HEK293 (cell line): ENCODE data around the gene JAM3.

Source experiments
- CTCF ChIA-PET: fragments of 350-600 bp; formaldehyde crosslinking; extraction: SDS; loops from one replicate; lab custom pipeline; 2021; ENCODE audit warnings: antibody characterized with exemption; lab: Yijun Ruan, JAX
- POLR2A ChIA-PET: fragments of 300-600 bp; formaldehyde crosslinking; extraction: SDS; loops from one replicate; lab custom pipeline; 2020; ENCODE audit warnings: antibody characterized with exemption, inconsistent platforms; lab: Yijun Ruan, JAX
- H3K27ac ChIP-seq: fragments of 200-500 bp; sonication (Bioruptor generic); 2 replicates; pipeline ENCODE4 v1.5.1; 2014; ENCODE audit warnings: low read depth, low read length, control low read depth, inconsistent platforms; ENCODE audit errors: extremely low read depth
- H3K36me3 ChIP-seq, 2 experiments: fragments of 200-500 bp in 1 of 2; sonication (Bioruptor generic) in 1 of 2; 1 replicate in 1 of 2; 2 replicates in 1 of 2; pipeline ENCODE4 v1.5.1; 2014 to 2017; ENCODE audit warnings: inconsistent platforms in 2 of 2, low read length in 2 of 2; ENCODE audit not compliant: control insufficient read depth in 2 of 2, insufficient read depth in 1 of 2
- H3K4me1 ChIP-seq: fragments of 200-500 bp; sonication (Bioruptor generic); 2 replicates; pipeline ENCODE4 v1.5.1; 2014; ENCODE audit warnings: mild to moderate bottlenecking, low read length, inconsistent platforms; ENCODE audit not compliant: control insufficient read depth, insufficient read depth
- H3K4me3 ChIP-seq: 2 replicates; pipeline ENCODE4 v1.5.1; 2011; ENCODE audit warnings: low read depth, mild to moderate bottlenecking, control low read depth, low read length, moderate library complexity
- H3K9me3 ChIP-seq: fragments of 200-500 bp; sonication (Bioruptor generic); 2 replicates; pipeline ENCODE4 v1.5.1; 2014; ENCODE audit warnings: low read depth, low read length, inconsistent platforms; ENCODE audit not compliant: control insufficient read depth, insufficient read depth
- RBAK ChIP-seq: fragments of 450-650 bp; formaldehyde crosslinking; IDR thresholded peaks from 2 replicates; pipeline ENCODE4 v1.5.1; 2016; ENCODE audit warnings: missing biosample characterization, missing genetic modification characterization
- SCRT1 ChIP-seq: fragments of 450-650 bp; formaldehyde crosslinking; IDR thresholded peaks from 2 replicates; pipeline ENCODE4 v1.5.1; 2016; ENCODE audit warnings: missing biosample characterization, missing genetic modification characterization, borderline replicate concordance
- SP3 ChIP-seq: fragments of 450-650 bp; formaldehyde crosslinking; IDR thresholded peaks from 2 replicates; pipeline ENCODE4 v1.5.1; 2016; ENCODE audit warnings: missing biosample characterization, missing genetic modification characterization
- ZEB2 ChIP-seq: fragments of 450-650 bp; formaldehyde crosslinking; IDR thresholded peaks from 2 replicates; pipeline ENCODE4 v1.5.1; 2016; ENCODE audit warnings: missing biosample characterization, missing genetic modification characterization
- ZFHX2 ChIP-seq: fragments of 450-650 bp; formaldehyde crosslinking; conservative IDR thresholded peaks from 2 replicates; pipeline ENCODE4 v1.5.1; 2016; ENCODE audit warnings: missing biosample characterization, missing genetic modification characterization
- ZNF133 ChIP-seq: fragments of 450-650 bp; formaldehyde crosslinking; IDR thresholded peaks from 2 replicates; pipeline ENCODE4 v1.5.1; 2016; ENCODE audit warnings: missing biosample characterization, missing genetic modification characterization
- ZNF146 ChIP-seq: fragments of 450-650 bp; formaldehyde crosslinking; IDR thresholded peaks from 2 replicates; pipeline ENCODE4 v1.5.1; 2016; ENCODE audit warnings: missing biosample characterization, missing genetic modification characterization
- ZNF426 ChIP-seq: fragments of 450-650 bp; formaldehyde crosslinking; IDR thresholded peaks from 2 replicates; pipeline ENCODE4 v1.5.1; 2017; ENCODE audit warnings: missing biosample characterization, missing genetic modification characterization, mild to moderate bottlenecking, inconsistent platforms, moderate library complexity
- ZNF48 ChIP-seq: fragments of 450-650 bp; formaldehyde crosslinking; IDR thresholded peaks from 2 replicates; pipeline ENCODE4 v1.5.1; 2016; ENCODE audit warnings: missing biosample characterization, missing genetic modification characterization
- ZNF600 ChIP-seq: fragments of 450-650 bp; formaldehyde crosslinking; IDR thresholded peaks from 2 replicates; pipeline ENCODE4 v1.5.1; 2016; ENCODE audit warnings: missing biosample characterization, missing genetic modification characterization
- ZNF623 ChIP-seq: fragments of 450-650 bp; formaldehyde crosslinking; IDR thresholded peaks from 2 replicates; pipeline ENCODE4 v1.5.1; 2016; ENCODE audit warnings: missing biosample characterization, missing genetic modification characterization
- ZNF664 ChIP-seq: fragments of 450-650 bp; formaldehyde crosslinking; IDR thresholded peaks from 2 replicates; pipeline ENCODE4 v1.5.1; 2016; ENCODE audit warnings: missing biosample characterization, missing genetic modification characterization
- ZNF776 ChIP-seq: fragments of 450-650 bp; formaldehyde crosslinking; IDR thresholded peaks from 2 replicates; pipeline ENCODE4 v1.5.0; 2017; ENCODE audit warnings: missing biosample characterization, missing genetic modification characterization, borderline replicate concordance
- TF ChIP-seq, protein P1 (sequence below): fragments of 450-650 bp; formaldehyde crosslinking; IDR thresholded peaks from 2 replicates; pipeline ENCODE4 v1.5.1; 2016; ENCODE audit warnings: missing biosample characterization, missing genetic modification characterization, borderline replicate concordance
- TF ChIP-seq, protein P2 (sequence below): fragments of 450-650 bp; formaldehyde crosslinking; IDR thresholded peaks from 2 replicates; pipeline ENCODE4 v1.5.1; 2016; ENCODE audit warnings: missing biosample characterization, missing genetic modification characterization
- TF ChIP-seq, protein P3 (sequence below): fragments of 450-650 bp; formaldehyde crosslinking; IDR thresholded peaks from 2 replicates; pipeline ENCODE4 v1.5.1; 2017; ENCODE audit warnings: missing biosample characterization, missing genetic modification characterization
- TF ChIP-seq, protein P4 (sequence below): fragments of 450-650 bp; formaldehyde crosslinking; IDR thresholded peaks from 2 replicates; pipeline ENCODE4 v1.5.1; 2017; ENCODE audit warnings: missing biosample characterization, missing genetic modification characterization

The JAM3 gene

DNA sequence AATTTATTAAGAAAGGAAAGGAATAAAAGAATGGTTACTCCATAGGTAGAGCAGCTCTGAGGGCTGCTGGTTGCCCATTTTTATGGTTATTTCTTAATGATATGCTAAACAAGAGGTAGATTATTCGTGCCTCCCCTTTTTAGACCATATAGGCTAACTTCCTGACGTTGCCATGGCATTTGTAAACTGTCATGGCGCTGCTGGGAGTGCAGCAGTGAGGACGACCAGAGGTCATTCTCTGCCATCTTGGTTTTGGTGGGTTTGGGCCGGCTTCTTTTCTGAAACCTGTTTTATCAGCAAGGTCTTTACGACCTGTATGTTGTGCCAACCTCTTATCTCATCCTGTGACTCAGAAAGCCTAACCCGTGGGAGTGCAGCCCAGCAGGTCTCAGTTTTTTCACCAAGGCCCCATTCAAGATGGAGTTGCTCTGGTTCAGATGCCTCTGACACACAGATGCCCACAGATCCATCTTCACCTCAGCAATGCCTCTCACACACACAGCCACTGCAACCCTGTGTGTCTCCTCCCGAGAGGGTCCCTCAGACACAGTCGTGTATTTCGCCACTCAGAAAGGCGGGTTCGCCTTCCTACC, 16.4 kb upstream of the JAM3 start:
- H3K4me1 ChIP-seq, result no peaks in the 10 kb centered on the region
- H3K9me3 ChIP-seq, result no peaks in the 10 kb centered on the region
- ChIA-PET CTCF (interaction anchor here (3.1 kb wide), 2 partner anchors 9 to 87 kb away, joined by 39 to 44 read pairs; no protein-coding TSS in a partner anchor), POLR2A (no interaction called here)
- no peak overlapping the region for H3K27ac ChIP-seq
- H3K36me3 ChIP-seq, result no peaks in the 10 kb centered on the region
- peak; percentile 61 for TF ChIP-seq ZFHX2
- no peak for TF ChIP-seq ZNF426
- H3K4me3 ChIP-seq, result no peak overlapping the region

DNA sequence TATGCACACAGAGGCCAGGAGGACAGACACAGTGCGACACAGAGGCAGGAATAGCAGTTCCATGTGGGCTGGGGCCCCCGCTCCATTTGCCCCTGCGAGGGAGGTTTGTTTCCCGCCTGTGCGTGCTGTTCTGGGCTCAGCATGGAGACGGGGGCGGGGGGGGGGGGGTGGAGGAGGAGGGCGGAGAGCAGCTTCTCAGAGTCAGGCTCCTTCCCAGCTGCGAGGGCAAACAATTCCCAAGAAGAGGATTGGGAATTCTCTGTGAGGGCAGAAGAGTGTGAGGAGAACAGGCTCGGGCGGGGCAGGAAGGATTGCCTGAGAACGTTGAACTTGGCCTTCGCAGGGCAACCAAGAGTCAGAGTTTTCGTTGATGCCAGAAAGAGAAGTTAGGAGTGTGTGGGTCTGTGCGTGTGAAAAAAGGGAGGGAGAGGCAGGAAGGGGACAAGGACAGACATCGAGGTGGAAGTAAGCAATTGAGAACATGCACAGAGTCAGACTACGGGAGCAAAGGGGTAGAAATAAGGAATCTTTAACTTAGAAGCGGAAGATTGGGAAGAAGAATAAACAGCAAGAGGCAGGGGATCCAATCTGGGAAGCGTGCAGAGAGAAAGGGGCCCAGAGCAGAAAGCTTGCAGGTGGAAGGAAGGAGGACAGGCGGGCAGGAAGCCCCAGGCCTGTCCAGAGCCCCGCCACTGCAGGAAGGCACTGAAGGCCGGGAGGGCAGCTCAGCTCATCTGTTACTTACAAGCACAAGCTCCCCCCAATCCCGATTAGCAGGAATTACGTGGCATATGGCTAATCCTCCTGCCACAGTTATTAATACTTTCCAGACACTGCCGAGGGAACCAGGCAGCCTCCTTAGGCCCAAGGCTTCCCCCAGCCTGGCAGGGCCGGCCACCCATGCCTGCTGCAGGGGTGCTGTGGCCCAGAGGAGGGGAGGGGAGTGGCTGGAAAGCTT, 15.6 kb upstream of the JAM3 start:
- ChIA-PET CTCF (interaction anchor here (0.5 to 2.1 kb wide), 5 partner anchors 16 to 111 kb away, joined by 3 to 6 read pairs (median 3); no protein-coding TSS in a partner anchor), POLR2A (no interaction called here)
- Histone ChIP-seq H3K27ac (no peak overlapping the region), H3K36me3 (no peaks in the 10 kb centered on the region), H3K9me3 (no peaks in the 10 kb centered on the region), H3K4me1 (no peaks in the 10 kb centered on the region), H3K4me3 (no peak overlapping the region)
- TF ChIP-seq ZNF146 (no peak), ZFHX2 (peak; percentile 20; the same call in 1 of the 2 replicates), ZEB2 (tag by site-specific recombination) (no peak)
- TF ChIP-seq, protein P1, sequence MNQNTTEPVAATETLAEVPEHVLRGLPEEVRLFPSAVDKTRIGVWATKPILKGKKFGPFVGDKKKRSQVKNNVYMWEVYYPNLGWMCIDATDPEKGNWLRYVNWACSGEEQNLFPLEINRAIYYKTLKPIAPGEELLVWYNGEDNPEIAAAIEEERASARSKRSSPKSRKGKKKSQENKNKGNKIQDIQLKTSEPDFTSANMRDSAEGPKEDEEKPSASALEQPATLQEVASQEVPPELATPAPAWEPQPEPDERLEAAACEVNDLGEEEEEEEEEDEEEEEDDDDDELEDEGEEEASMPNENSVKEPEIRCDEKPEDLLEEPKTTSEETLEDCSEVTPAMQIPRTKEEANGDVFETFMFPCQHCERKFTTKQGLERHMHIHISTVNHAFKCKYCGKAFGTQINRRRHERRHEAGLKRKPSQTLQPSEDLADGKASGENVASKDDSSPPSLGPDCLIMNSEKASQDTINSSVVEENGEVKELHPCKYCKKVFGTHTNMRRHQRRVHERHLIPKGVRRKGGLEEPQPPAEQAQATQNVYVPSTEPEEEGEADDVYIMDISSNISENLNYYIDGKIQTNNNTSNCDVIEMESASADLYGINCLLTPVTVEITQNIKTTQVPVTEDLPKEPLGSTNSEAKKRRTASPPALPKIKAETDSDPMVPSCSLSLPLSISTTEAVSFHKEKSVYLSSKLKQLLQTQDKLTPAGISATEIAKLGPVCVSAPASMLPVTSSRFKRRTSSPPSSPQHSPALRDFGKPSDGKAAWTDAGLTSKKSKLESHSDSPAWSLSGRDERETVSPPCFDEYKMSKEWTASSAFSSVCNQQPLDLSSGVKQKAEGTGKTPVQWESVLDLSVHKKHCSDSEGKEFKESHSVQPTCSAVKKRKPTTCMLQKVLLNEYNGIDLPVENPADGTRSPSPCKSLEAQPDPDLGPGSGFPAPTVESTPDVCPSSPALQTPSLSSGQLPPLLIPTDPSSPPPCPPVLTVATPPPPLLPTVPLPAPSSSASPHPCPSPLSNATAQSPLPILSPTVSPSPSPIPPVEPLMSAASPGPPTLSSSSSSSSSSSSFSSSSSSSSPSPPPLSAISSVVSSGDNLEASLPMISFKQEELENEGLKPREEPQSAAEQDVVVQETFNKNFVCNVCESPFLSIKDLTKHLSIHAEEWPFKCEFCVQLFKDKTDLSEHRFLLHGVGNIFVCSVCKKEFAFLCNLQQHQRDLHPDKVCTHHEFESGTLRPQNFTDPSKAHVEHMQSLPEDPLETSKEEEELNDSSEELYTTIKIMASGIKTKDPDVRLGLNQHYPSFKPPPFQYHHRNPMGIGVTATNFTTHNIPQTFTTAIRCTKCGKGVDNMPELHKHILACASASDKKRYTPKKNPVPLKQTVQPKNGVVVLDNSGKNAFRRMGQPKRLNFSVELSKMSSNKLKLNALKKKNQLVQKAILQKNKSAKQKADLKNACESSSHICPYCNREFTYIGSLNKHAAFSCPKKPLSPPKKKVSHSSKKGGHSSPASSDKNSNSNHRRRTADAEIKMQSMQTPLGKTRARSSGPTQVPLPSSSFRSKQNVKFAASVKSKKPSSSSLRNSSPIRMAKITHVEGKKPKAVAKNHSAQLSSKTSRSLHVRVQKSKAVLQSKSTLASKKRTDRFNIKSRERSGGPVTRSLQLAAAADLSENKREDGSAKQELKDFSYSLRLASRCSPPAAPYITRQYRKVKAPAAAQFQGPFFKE, result no peak

DNA sequence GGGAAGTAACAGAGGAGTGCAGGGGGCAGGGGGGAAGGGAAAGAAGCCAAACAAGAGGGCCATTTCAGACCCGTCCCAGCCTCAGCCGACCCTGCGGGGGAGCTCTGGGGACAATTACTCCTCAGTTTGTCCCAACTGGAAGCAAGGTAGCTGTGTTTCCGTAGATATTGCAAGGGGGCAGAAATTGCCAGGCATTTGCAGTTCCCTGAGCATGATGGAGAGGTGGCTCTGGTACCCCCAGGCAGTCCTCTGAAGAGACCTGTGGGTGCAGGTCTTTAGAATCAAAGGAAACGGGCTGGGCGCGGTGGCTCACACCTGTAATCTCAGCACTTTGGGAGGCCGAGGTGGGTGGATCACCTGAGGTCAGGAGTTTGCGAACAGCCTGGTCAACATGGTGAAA, 13.8 kb upstream of the JAM3 start:
- H3K36me3 ChIP-seq, result no peaks in the 10 kb centered on the region
- CTCF ChIA-PET, result interaction anchor here (2.1 kb wide), 1 partner anchor 18 kb away, joined by 5 read pairs; no protein-coding TSS in a partner anchor
- POLR2A ChIA-PET, result interaction anchor here (0.6 kb wide), 1 partner anchor 16 kb away, joined by 4 read pairs; no protein-coding TSS in a partner anchor
- H3K4me1 ChIP-seq, result no peaks in the 10 kb centered on the region
- no peaks in the 10 kb centered on the region for H3K9me3 ChIP-seq
- H3K27ac ChIP-seq, result no peak overlapping the region
- no peak overlapping the region for H3K4me3 ChIP-seq
- TF ChIP-seq ZNF664 (tag by site-specific recombination) (no peak), ZNF600 (tag by site-specific recombination) (no peak), RBAK (tag by site-specific recombination) (no peak), ZNF776 (no peak), ZNF623 (tag by site-specific recombination) (no peak), ZNF133 (no peak), ZNF48 (tag by site-specific recombination) (no peak), SCRT1 (tag by site-specific recombination) (no peak), SP3 (tag by site-specific recombination) (no peak)
- TF ChIP-seq, protein P2, sequence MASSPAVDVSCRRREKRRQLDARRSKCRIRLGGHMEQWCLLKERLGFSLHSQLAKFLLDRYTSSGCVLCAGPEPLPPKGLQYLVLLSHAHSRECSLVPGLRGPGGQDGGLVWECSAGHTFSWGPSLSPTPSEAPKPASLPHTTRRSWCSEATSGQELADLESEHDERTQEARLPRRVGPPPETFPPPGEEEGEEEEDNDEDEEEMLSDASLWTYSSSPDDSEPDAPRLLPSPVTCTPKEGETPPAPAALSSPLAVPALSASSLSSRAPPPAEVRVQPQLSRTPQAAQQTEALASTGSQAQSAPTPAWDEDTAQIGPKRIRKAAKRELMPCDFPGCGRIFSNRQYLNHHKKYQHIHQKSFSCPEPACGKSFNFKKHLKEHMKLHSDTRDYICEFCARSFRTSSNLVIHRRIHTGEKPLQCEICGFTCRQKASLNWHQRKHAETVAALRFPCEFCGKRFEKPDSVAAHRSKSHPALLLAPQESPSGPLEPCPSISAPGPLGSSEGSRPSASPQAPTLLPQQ, result no peak
- TF ChIP-seq, protein P3, sequence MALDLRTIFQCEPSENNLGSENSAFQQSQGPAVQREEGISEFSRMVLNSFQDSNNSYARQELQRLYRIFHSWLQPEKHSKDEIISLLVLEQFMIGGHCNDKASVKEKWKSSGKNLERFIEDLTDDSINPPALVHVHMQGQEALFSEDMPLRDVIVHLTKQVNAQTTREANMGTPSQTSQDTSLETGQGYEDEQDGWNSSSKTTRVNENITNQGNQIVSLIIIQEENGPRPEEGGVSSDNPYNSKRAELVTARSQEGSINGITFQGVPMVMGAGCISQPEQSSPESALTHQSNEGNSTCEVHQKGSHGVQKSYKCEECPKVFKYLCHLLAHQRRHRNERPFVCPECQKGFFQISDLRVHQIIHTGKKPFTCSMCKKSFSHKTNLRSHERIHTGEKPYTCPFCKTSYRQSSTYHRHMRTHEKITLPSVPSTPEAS, result no peak
- TF ChIP-seq, protein P4, sequence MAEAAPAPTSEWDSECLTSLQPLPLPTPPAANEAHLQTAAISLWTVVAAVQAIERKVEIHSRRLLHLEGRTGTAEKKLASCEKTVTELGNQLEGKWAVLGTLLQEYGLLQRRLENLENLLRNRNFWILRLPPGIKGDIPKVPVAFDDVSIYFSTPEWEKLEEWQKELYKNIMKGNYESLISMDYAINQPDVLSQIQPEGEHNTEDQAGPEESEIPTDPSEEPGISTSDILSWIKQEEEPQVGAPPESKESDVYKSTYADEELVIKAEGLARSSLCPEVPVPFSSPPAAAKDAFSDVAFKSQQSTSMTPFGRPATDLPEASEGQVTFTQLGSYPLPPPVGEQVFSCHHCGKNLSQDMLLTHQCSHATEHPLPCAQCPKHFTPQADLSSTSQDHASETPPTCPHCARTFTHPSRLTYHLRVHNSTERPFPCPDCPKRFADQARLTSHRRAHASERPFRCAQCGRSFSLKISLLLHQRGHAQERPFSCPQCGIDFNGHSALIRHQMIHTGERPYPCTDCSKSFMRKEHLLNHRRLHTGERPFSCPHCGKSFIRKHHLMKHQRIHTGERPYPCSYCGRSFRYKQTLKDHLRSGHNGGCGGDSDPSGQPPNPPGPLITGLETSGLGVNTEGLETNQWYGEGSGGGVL (tag by site-specific recombination), result no peak
